SU-DHL-6 (cell line): ENCODE measurements around the gene SPTBN5.

Experiments
- H2AFZ ChIP-seq: fragments of 200-600 bp; sonication (generic); 2 replicates; pipeline ENCODE4 v1.6.1; 2014; ENCODE audit warnings: low read depth, mild to moderate bottlenecking, moderate library complexity, mixed read lengths, antibody characterized with exemption, low read length; ENCODE audit not compliant: severe bottlenecking
- H3F3A ChIP-seq: fragments of 200-600 bp; shearing (Covaris generic); 2 replicates; pipeline ENCODE4 v1.6.0; 2016; ENCODE audit warnings: antibody characterized with exemption, mild to moderate bottlenecking; ENCODE audit not compliant: insufficient read depth
- H3K27ac ChIP-seq: fragments of 200-600 bp; sonication (generic); 2 replicates; pipeline ENCODE4 v1.5.1; 2016; ENCODE audit warnings: low read depth, mild to moderate bottlenecking, low read length, moderate library complexity, mixed read lengths
- H3K27me3 ChIP-seq: fragments of 200-600 bp; sonication (generic), shearing (Covaris generic); 2 replicates; pipeline ENCODE4 v1.6.0; 2014; ENCODE audit warnings: mild to moderate bottlenecking, low read length
- H3K36me3 ChIP-seq: fragments of 200-600 bp; sonication (generic); 2 replicates; pipeline ENCODE4 v1.6.1; 2014; ENCODE audit warnings: mild to moderate bottlenecking, low read length, mixed read lengths
- H3K4me2 ChIP-seq: fragments of 300-600, 200-600 bp; shearing (Covaris generic), sonication (generic); 2 replicates; pipeline ENCODE4 v1.6.0; 2014; ENCODE audit warnings: low read length, low read depth, mild to moderate bottlenecking; ENCODE audit not compliant: poor library complexity, severe bottlenecking
- H3K4me3 ChIP-seq: fragments of 200-600 bp; sonication (generic); 2 replicates; pipeline ENCODE4 v1.5.1; 2014; ENCODE audit warnings: antibody characterized with exemption, low read length, mild to moderate bottlenecking, mixed read lengths; ENCODE audit not compliant: insufficient read depth, poor library complexity, severe bottlenecking
- H3K79me2 ChIP-seq: fragments of 200-600 bp; sonication (generic); 2 replicates; pipeline ENCODE4 v1.6.1; 2014; ENCODE audit warnings: mild to moderate bottlenecking, low read length, moderate library complexity; ENCODE audit not compliant: insufficient read depth
- H3K9ac ChIP-seq: fragments of 200-600 bp; sonication (generic); 2 replicates; pipeline ENCODE4 v1.7.0; 2014; ENCODE audit warnings: mild to moderate bottlenecking, low read length
- H3K9me2 ChIP-seq: fragments of 200-600 bp; sonication (generic); replicated peaks from 2 replicates; pipeline ENCODE4 v1.6.1; 2014; ENCODE audit warnings: low read length; ENCODE audit not compliant: insufficient read depth
- H3K9me3 ChIP-seq: fragments of 200-600 bp; sonication (generic); 2 replicates; pipeline ENCODE4 v1.6.1; 2014; ENCODE audit warnings: low read length, mixed read lengths; ENCODE audit not compliant: insufficient read depth
- H4K20me1 ChIP-seq: fragments of 200-600 bp; sonication (generic); 2 replicates; pipeline ENCODE4 v1.6.1; 2014; ENCODE audit warnings: low read depth, mild to moderate bottlenecking, antibody characterized with exemption, low read length, moderate library complexity, mixed read lengths
- CTCF ChIP-seq: fragments of 200-600 bp; sonication (generic); IDR thresholded peaks from one replicate; pipeline ENCODE4 v1.5.1; 2017; ENCODE audit warnings: antibody characterized with exemption, mild to moderate bottlenecking, low read length, moderate library complexity; ENCODE audit not compliant: insufficient read depth, poor library complexity, severe bottlenecking
- EZH2phosphoT487 ChIP-seq: fragments of 200-600 bp; sonication (generic), shearing (Covaris generic); conservative IDR thresholded peaks from 2 replicates; pipeline ENCODE4 v1.6.1; 2018; ENCODE audit warnings: mild to moderate bottlenecking, antibody characterized with exemption, low read length, moderate library complexity, mixed read lengths

Gene SPTBN5

GRCh38 chr15:41882689-41883483 is 11.0 kb downstream of the SPTBN5 start:
- Histone ChIP-seq H3F3A (no peaks in the 10 kb centered on the region), H3K36me3 (no peaks in the 10 kb centered on the region), H2AFZ (no peak overlapping the region), H3K79me2 (no peaks in the 10 kb centered on the region), H4K20me1 (no peaks in the 10 kb centered on the region), H3K27me3 (no peaks in the 10 kb centered on the region), H3K27ac (no peak overlapping the region), H3K9ac (no peak overlapping the region), H3K9me3 (no peaks in the 10 kb centered on the region), H3K9me2 (no peaks in the 10 kb centered on the region), H3K4me2 (no peak overlapping the region), H3K4me3 (no peak overlapping the region)
- TF ChIP-seq EZH2phosphoT487 (no peak), CTCF (no peak)

GRCh38 chr15:41881920-41882688 is 11.7 kb downstream of the SPTBN5 start:
- H4K20me1 ChIP-seq = no peaks in the 10 kb centered on the region
- no peak overlapping the region for H3K4me2 ChIP-seq
- H3F3A ChIP-seq = no peaks in the 10 kb centered on the region
- H3K9ac ChIP-seq = no peak overlapping the region
- H3K9me2 ChIP-seq = no peaks in the 10 kb centered on the region
- H3K4me3 ChIP-seq = no peak overlapping the region
- TF ChIP-seq CTCF (no peak), EZH2phosphoT487 (no peak)
- H3K9me3 ChIP-seq = no peaks in the 10 kb centered on the region
- no peaks in the 10 kb centered on the region for H3K79me2 ChIP-seq
- H3K27ac ChIP-seq = no peak overlapping the region
- H3K36me3 ChIP-seq = no peaks in the 10 kb centered on the region
- H2AFZ ChIP-seq = no peak overlapping the region
- no peaks in the 10 kb centered on the region for H3K27me3 ChIP-seq

- no peak overlapping the region for H2AFZ ChIP-seq
- H3K4me3 ChIP-seq = no peak overlapping the region
- H3K79me2 ChIP-seq = no peaks in the 10 kb centered on the region
- TF ChIP-seq EZH2phosphoT487 (no peak), CTCF (no peak)
- H3K4me2 ChIP-seq = no peak overlapping the region
- H3K27me3 ChIP-seq = no peaks in the 10 kb centered on the region
- no peaks in the 10 kb centered on the region for H3K36me3 ChIP-seq
- no peaks in the 10 kb centered on the region for H3K9me3 ChIP-seq
- H3K9ac ChIP-seq = no peak overlapping the region
- no peaks in the 10 kb centered on the region for H4K20me1 ChIP-seq
- H3F3A ChIP-seq = no peaks in the 10 kb centered on the region
- no peak overlapping the region for H3K27ac ChIP-seq
- H3K9me2 ChIP-seq = no peaks in the 10 kb centered on the region
Measured at GRCh38 chr15:41881550-41881919, 12.3 kb downstream of the SPTBN5 start.
